ENCODE results near the gene GUSB. TPM values are rescaled to one million over a fixed set of nuclear protein-coding genes. Genes with fewer than 3 reads are reported as not detected.
"Not testable (repeated sequence)": the region's sequence is repeated elsewhere in the genome, so short reads cannot be mapped to it uniquely, and the experiment has no call there.

The GUSB gene
- total RNA-seq, 1 donor from 2014 or later = 19.6 TPM

- no peak for FAIRE-seq
Observed at GRCh38 chr7:65976659-65977196, 5.3 kb downstream of the GUSB start.

DNA sequence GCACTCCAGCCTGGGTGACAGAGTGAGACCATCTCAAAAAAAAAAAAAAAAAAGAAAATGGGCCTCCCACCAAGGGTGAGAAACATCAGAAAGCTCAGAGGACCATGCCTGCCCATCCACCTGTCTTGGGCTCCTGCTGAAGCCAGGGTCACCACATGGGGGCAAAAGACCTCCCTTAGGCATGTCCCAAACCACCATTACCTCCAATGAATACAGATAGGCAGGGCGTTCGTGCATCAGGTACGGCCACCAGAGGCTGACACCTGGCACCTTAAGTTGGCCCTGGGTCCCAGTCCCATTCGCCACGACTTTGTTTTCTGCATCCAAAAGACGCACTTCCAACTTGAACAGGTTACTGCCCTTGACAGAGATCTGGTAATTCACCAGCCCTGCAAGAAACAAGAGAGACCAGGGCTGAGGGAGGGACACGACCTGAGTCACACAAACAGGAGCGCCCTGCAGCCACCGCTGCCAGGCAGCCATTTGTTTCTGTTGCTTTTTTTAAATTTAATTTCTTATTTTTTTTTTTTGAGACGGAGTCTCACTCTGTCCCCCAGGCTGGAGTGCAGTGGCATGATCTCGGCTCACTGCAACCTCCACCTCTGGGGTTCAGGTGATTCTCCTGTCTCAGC is 6.1 kb downstream of the GUSB start:
- no peak for FAIRE-seq
- DNase-seq (ENCODE audit: low spot score in 2 of 2) = no peak

More at GRCh38 chr7:65976659-65977196, 5.3 kb downstream of the GUSB start:
- DNase-seq (ENCODE audit: low spot score in 2 of 2) = no peak

- FAIRE-seq = no peak
- no peak for DNase-seq (ENCODE audit: low spot score in 2 of 2)
Observed at GRCh38 chr7:65974876-65975275, 7.1 kb downstream of the GUSB start.

- DNase-seq (ENCODE audit: low spot score in 2 of 2) (no peak), FAIRE-seq (no peak)
Observed at GRCh38 chr7:65974191-65974801, 7.7 kb downstream of the GUSB start.

GRCh38 chr7:65972976-65973375 is 9.0 kb downstream of the GUSB start:
- DNase-seq (ENCODE audit: low spot score in 2 of 2) = no peak
- no peak for FAIRE-seq

- no peak for FAIRE-seq
- no peak for DNase-seq (ENCODE audit: low spot score in 2 of 2)
Observed at GRCh38 chr7:65971021-65971420, 11.0 kb downstream of the GUSB start.

- FAIRE-seq = no peak
- DNase-seq (ENCODE audit: low spot score in 2 of 2) = no peak
Observed at GRCh38 chr7:65968256-65969185, 13.5 kb downstream of the GUSB start.

DNA sequence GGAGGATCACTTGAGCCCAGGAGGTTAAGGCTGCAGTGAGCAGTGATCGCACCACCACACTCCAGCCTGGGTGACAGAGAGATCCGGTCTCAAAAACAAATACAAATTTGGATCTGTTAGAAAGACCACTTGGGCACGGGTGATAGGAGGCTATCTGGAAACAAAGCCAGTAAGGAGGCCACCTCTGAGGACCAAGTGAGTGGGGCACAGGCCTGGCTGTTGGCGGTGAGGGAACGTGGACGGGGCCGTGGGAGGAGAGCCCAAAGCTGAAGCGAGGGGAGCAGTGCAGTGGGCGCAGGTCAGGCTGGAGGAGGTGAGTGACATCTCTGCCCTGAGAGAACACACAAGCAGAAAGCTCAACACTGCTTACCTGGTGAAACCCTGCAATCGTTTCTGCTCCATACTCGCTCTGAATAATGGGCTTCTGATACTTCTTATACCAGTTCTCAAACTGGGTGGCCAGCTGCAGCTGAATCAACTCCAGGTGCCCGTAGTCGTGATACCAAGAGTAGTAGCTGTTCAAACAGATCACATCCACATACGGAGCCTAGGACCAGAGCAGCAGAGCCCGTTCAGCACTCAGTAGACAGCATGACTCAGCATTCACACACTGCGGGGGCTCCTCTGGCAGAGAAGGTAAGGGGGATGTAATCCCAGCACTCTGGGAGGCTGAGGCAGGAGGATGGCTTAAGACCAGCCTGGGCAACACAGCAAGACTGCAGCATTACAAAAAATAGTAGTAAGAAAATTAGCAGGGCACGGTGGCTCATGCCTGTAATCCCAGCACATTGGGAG is 14.5 kb downstream of the GUSB start:
- no peak for DNase-seq (ENCODE audit: low spot score in 2 of 2)

DNA sequence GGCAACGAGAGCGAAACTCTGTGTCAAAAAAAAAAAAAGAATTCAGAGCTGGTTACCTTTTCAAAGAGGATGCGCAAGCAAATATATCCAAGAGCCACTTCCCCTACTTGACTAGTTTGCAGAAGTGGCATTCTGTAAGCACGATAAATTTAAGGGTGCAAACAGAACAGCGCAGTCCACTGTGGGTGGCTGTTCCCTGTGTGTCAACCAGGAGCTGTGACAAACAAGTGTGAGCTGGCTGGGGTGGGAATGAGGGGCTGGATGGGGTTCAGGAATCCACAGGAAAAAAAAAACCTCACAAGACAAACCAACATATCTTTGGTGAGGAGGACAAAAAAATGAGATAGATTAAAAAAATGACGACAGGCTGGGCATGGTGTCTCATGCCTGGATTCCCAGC is 15.9 kb downstream of the GUSB start:
- FAIRE-seq = no peak

More for the DNA sequence above, 14.5 kb downstream of the GUSB start:
- FAIRE-seq = no peak

GRCh38 chr7:65964671-65965070 is 17.3 kb downstream of the GUSB start:
- DNase-seq (ENCODE audit: low spot score in 2 of 2); FAIRE-seq: not testable (repeated sequence)

More for the DNA sequence above, 15.9 kb downstream of the GUSB start:
- no peak for DNase-seq (ENCODE audit: low spot score in 2 of 2)

- no peak for FAIRE-seq
Observed at GRCh38 chr7:65962033-65962432, 20.0 kb downstream of the GUSB start.

DNA sequence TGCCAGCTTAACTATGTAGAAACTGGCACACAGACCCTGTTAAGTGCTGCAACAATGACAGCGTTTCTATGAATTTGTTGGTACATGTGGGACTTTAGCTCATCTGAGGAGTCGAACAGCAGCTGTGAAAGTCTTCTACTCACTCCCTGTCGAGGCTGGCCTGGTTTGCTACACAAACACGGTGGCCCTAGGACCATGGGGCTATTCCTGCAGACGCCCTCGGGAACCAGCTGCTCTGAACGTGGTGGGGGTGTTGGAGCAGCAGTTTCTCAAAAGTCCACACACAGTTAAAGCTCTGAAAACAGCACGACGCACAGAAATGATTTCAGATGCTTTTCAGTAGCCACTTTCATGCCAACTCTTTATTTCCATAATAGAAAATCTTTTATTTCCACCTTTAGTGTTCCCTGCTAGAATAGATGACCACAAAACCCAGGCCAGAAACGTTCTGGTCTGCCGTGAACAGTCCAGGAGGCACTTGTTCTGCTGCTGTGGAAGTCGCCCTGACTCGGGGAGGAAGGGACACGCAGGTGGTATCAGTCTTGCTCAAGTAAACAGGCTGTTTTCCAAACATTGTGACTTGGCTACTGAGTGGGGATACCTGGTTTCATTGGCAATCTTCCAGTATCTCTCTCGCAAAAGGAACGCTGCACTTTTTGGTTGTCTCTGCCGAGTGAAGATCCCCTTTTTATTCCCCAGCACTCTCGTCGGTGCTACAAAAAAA is 21.5 kb downstream of the GUSB start:
- FAIRE-seq (no peak), DNase-seq (ENCODE audit: low spot score in 2 of 2) (no peak)

More at GRCh38 chr7:65962033-65962432, 20.0 kb downstream of the GUSB start:
- no peak for DNase-seq (ENCODE audit: low spot score in 2 of 2)

DNA sequence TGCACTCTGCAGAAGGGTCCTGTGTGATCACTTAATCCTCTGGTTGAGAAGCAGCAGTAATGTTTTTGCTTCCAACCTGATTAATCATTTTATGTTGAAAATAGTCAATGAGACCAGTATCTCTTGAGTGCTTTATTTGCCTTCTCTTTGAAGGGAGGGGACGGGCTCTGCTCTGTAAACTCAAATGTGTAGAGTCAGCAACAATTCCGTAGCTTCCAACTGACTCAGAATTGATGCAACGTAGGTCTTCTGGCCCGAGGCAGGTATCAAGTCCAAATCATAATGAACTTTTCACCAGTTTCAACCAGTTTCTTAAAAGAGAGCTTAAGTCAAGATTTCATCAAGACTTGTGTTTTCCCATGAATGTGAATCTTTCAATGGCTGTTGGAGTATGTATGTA is 26.3 kb downstream of the GUSB start:
- FAIRE-seq (no peak), DNase-seq (ENCODE audit: low spot score in 2 of 2) (no peak)

DNA sequence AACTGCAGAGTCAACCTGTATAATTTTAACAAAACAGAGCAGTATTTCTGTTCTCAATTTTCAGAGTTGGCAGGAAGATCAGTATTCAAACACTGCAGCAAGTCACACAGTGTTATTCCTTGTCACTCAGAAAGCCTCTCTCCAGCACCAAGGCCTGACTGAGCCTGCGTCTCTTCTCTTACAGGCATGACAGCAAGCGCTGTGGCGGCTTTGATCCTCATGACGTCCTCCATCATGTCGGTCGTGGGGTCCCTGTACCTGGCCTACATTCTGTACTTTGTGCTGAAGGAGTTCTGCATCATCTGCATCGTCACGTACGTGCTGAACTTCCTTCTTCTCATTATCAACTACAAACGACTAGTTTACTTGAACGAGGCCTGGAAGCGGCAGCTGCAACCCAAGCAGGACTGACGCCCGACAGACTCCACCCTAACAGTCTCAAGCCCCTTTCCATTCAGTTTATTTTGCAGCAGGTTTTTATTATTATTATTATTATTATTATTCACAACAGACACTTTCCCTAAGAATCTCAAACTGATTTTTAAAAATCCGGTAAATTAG is 28.0 kb downstream of the GUSB start:
- DNase-seq (ENCODE audit: low spot score in 2 of 2) = no peak
- FAIRE-seq = no peak

DNA sequence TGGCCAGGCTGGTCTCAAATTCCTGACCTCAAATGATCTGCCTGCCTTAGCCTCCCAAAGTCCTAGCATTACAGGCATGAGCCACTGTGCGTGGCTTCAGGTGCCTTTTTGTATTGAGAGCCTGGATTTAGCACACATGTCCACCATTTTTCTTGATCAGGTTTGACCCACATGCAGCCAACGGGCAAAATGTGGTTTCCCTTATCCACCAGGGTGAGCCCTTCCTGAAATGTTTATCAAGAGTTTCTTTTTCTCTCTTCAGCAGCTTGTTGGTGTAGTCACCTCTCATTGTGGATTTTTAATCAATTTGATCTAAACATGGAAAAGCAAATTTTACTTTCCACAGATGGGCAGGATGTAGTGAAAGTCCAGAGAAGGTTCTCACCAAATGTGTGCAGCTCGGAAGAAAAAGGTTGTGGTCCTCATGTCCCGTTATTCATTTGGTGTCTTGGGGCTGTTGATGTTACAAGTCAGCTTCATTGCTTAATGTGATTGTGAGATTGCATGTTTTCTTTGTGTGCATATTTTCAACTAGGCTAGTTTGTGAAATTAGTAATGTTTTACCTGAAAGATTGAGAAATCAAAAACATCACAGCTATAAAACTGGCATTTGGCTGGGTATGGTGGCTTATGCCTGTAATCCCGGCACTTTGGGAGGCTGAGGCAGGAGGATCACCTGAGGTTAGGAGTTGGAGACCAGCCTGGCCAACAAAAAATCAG is 28.9 kb downstream of the GUSB start:
- FAIRE-seq (no peak), DNase-seq (ENCODE audit: low spot score in 2 of 2) (no peak)

- no peak for DNase-seq (ENCODE audit: low spot score in 2 of 2)
- no peak for FAIRE-seq
Observed at GRCh38 chr7:65951837-65952578, 30.0 kb downstream of the GUSB start.

DNA sequence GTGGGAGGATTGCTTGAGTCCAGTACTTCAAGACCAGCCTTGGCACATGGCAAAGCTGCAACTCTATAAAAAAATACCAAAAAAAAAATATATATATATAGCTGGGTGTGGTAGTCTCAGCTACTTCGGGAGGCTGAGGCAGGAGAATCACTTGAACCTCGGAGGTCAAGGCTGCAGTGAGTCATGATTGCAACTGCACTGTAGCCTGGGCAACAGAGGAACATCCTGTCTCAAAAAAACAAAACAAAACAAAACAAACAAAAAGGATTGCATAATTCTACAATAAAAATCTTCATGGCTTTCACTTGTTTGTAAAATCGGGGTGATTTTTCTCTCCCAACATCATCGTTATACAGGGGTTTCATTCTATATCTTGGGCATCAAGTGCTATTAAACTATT is 35.1 kb downstream of the GUSB start:
- FAIRE-seq (no peak), DNase-seq (ENCODE audit: low spot score in 2 of 2) (no peak)

DNA sequence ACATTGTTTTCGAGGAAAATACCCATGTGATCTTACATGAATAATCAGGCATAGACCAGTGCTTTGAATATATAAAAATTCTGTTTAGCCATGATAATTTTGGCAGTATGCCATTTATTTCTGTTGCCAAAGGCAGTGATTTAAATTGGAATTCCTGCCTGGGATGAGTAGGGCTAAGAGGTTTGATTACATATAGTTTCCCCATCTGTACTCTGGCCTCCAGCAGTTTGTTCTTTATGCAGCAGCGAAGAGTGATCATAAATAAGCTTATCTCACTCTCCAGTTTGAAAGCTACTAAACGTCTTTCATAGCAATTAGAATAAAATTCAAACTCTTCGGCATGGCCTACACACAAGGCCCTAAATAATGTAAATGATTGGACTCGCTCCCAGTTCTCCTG is 36.2 kb downstream of the GUSB start:
- not testable (repeated sequence) for DNase-seq (ENCODE audit: low spot score in 2 of 2); FAIRE-seq

Measured in frontal cortex (tissue), 4 donors.